Jurkat, Clone E6-1 (cell line): Measurements from ENCODE around the gene DHX29. TPM values are rescaled to one million over a fixed set of nuclear protein-coding genes. Genes with fewer than 3 reads are reported as not detected.
"Not testable (repeated sequence)": the region's sequence is repeated elsewhere in the genome, so short reads cannot be mapped to it uniquely, and the experiment has no call there.

Source experiments
- DNase-seq: peaks from one replicate; pipeline ENCODE4 v3.0.0-alpha.2; 2011; ENCODE audit warnings: low read depth, low spot score
- H3K4me3 ChIP-seq: 2 replicates; pipeline ENCODE4 v1.5.1; 2011; ENCODE audit warnings: mild to moderate bottlenecking, low read length, control low read depth, moderate library complexity
- polyA plus RNA-seq: library from polyadenylated mRNA; unstranded; fragments of >200 nt; gene quantifications from one replicate; pipeline ENCODE4 v1.2.1, GENCODE V29; 2012; ENCODE audit warnings: missing spikeins; ENCODE audit not compliant: insufficient read length, insufficient read depth

Gene DHX29
- 16.7 TPM for polyA plus RNA-seq

- DNase-seq = peak; percentile 83
- H3K4me3 ChIP-seq = peak within 1 kb of the TSS; percentile 70
These were observed at the start of gene DHX29, which contains the start of gene MTREX for GRCh38 chr5:55307383-55308253. DHX29 (minus strand) TSS chr5:55307694; CDS start chr5:55307573, 121 bp downstream. MTREX (plus strand) TSS chr5:55307989; CDS start chr5:55308014, 25 bp downstream.

GRCh38 chr5:55356896-55357295, 49.4 kb upstream of the DHX29 start:
- no peak for DNase-seq
- H3K4me3 ChIP-seq = no peak overlapping the region

GRCh38 chr5:55350754-55351153, 43.3 kb upstream of the DHX29 start:
- no peak for DNase-seq
- no peak overlapping the region for H3K4me3 ChIP-seq

- H3K4me3 ChIP-seq = no peak overlapping the region
- no peak for DNase-seq
These were observed 40.3 kb upstream of the DHX29 start for GRCh38 chr5:55347786-55348185.

- no peak overlapping the region for H3K4me3 ChIP-seq
- no peak for DNase-seq
These were observed 37.8 kb upstream of the DHX29 start for GRCh38 chr5:55345327-55345726.

- no peak overlapping the region for H3K4me3 ChIP-seq
- DNase-seq = peak; percentile 62
These were observed 37.0 kb upstream of the DHX29 start for GRCh38 chr5:55344392-55344992.

GRCh38 chr5:55343609-55344008, 36.1 kb upstream of the DHX29 start:
- no peak for DNase-seq
- H3K4me3 ChIP-seq = no peak overlapping the region

GRCh38 chr5:55343107-55343506, 35.6 kb upstream of the DHX29 start:
- DNase-seq = no peak
- H3K4me3 ChIP-seq = no peak overlapping the region

GRCh38 chr5:55338810-55339243, 31.3 kb upstream of the DHX29 start:
- DNase-seq = no peak
- H3K4me3 ChIP-seq = no peak overlapping the region

- DNase-seq = peak; percentile 64
- no peak overlapping the region for H3K4me3 ChIP-seq
These were observed 30.7 kb upstream of the DHX29 start for GRCh38 chr5:55338092-55338613.

GRCh38 chr5:55333811-55334210, 26.3 kb upstream of the DHX29 start:
- no peak overlapping the region for H3K4me3 ChIP-seq
- DNase-seq = no peak

GRCh38 chr5:55333017-55333416, 25.5 kb upstream of the DHX29 start:
- no peak for DNase-seq
- H3K4me3 ChIP-seq = no peak overlapping the region

GRCh38 chr5:55331321-55331720, 23.8 kb upstream of the DHX29 start:
- no peak overlapping the region for H3K4me3 ChIP-seq
- DNase-seq = no peak

- DNase-seq = no peak
- H3K4me3 ChIP-seq = no peak overlapping the region
These were observed 19.8 kb upstream of the DHX29 start for GRCh38 chr5:55327281-55327680.

GRCh38 chr5:55325621-55326020, 18.1 kb upstream of the DHX29 start:
- H3K4me3 ChIP-seq = no peak overlapping the region

GRCh38 chr5:55324815-55325418, 17.4 kb upstream of the DHX29 start:
- DNase-seq = peak; percentile 47
- no peak overlapping the region for H3K4me3 ChIP-seq

More at GRCh38 chr5:55325621-55326020, 18.1 kb upstream of the DHX29 start:
- no peak for DNase-seq

GRCh38 chr5:55324006-55324405, 16.5 kb upstream of the DHX29 start:
- H3K4me3 ChIP-seq = no peak overlapping the region
- no peak for DNase-seq

GRCh38 chr5:55320571-55320970, 13.1 kb upstream of the DHX29 start:
- H3K4me3 ChIP-seq = no peak overlapping the region
- no peak for DNase-seq

- H3K4me3 ChIP-seq = no peak overlapping the region
- no peak for DNase-seq
These were observed 12.0 kb upstream of the DHX29 start for GRCh38 chr5:55319491-55319890.

- not testable (repeated sequence) for DNase-seq, H3K4me3 ChIP-seq
These were observed 10.7 kb upstream of the DHX29 start for GRCh38 chr5:55318237-55318636.
